Activated gamma-delta T cell treated with anti-CD3 and anti-CD28 coated beads, Interleukin-2, amount 50 U/mL, for 16 hours (primary cell): ENCODE measurements around the gene OFD1.

Experiments used
- DNase-seq: peaks from one replicate; pipeline ENCODE4 v3.0.0-alpha.2; 2020; ENCODE audit warnings: low read depth

The OFD1 gene

GRCh38 chrX:13752141-13752540, 17.6 kb downstream of the OFD1 start:
- DNase-seq, result no peak

- no peak for DNase-seq
Measured at GRCh38 chrX:13752646-13753045, 18.1 kb downstream of the OFD1 start.

GRCh38 chrX:13754765-13755164, 20.2 kb downstream of the OFD1 start:
- DNase-seq, result no peak

DNA sequence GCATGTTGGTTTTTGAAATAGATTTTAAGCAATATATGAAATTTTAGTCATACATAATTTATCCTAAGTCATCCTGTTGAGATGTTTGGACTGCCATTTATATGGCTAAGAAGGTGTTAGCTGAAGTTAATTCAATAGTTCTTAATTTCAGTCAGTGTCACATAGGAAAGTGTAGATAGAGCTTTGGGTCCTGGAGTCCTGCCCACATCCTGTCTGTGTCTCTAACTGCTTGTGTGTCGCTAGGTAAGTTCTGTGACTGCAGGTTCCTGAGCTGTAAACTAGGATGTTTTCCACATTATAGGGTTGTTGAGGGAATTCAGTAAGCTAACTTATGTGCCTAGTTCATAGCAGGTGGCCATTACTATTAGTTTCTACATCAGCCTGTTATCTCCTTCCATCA, 20.7 kb downstream of the OFD1 start:
- DNase-seq, result no peak

DNA sequence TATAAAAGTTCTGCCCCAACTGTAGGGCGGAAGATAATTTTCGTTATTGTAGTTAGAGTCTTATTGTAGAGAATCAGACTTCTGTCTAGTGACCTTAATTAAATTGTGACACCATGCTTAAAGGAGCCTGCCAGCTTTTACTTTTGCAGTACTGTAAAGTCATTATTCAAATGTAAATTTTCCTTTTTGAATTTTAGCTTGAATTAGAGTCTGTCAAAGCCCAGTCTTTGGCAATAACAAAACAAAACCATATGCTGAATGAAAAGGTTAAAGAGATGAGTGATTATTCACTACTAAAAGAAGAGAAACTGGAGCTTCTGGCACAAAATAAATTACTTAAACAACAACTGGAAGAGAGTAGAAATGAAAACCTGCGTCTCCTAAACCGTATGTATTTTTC, 21.8 kb downstream of the OFD1 start:
- DNase-seq, result no peak

DNA sequence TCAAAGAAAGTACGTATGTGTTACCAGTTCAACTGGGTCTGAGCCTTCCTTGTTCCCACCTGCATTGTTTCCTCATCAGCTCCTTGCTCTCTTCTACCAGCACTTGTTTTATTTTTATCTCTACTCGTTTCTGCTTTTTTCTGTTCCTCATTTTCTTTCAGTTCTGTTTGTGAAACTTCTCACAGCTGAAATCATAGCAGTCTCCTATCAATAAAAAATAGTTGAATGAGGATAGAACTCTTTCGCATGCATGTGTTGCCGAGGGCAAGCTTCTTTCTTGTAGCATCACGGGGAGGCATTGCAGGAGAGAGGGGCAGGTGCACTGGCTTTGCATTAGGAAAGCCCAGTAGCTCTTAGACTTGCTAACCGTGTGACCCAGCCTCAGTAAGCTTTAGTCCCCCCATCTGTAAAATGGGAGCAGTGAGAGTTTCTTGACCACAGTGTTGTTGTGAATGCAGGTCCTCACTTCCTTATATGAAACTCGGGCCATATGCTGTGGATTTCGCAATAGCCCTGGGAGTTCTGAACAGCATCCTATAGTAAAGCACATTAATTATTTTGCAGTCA, 24.7 kb downstream of the OFD1 start:
- no peak for DNase-seq

GRCh38 chrX:13760426-13760825, 25.9 kb downstream of the OFD1 start:
- DNase-seq, result no peak

DNA sequence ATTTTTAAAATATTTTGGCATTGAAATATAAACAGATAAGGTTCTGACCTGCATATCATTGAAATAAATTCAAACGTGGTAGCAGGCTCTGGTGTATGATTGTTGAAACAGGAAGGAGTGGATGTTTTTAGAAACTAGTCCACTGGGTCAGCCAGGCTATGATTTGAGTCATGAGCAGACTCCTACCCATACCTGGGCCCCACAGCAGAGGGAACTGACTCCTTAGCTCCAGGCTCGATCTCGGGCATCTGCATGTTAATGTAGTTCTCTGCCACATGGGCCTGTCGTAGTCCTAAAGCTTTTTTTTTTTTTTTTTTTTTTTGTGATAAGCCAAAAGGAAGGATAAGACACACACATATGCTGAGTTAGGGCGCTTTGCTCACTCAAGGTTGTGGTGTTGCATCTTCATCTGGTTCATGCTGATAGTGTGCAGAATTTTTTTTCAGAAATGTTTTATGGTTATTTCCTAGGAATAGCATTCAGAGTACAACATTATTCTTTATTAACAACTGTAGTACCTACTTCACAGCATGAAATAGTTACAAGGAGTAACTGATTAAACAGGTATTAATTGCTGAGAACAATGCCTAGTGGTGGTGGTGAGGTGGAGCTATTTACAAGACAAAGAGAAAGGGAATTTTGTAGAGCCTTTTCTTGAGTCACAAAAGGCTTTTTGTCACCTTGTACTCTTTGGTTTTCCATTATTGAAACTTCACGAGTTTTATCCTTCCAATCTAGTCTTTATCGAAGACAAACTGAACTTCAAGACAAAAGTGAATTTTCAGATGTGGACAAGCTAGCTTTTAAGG, 27.3 kb downstream of the OFD1 start:
- DNase-seq, result no peak

DNA sequence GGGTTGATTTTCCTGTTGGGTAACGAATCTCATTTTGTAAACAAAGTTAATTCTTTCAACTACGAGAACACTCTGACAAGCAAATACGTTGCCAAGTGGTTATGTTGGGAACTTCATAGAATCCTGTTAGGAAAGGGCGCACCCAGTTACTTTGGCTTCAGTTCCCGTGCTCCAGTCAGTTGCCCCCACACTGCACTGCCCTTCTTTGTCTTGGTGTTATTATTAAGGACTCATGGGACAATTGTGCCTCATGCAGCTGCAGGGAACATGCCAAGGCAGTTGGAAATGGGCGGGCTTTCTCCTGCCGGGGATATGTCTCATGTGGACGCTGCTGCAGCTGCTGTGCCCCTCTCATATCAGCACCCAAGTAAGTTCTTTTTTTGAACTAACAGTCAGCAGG, 28.9 kb downstream of the OFD1 start:
- DNase-seq, result no peak

DNA sequence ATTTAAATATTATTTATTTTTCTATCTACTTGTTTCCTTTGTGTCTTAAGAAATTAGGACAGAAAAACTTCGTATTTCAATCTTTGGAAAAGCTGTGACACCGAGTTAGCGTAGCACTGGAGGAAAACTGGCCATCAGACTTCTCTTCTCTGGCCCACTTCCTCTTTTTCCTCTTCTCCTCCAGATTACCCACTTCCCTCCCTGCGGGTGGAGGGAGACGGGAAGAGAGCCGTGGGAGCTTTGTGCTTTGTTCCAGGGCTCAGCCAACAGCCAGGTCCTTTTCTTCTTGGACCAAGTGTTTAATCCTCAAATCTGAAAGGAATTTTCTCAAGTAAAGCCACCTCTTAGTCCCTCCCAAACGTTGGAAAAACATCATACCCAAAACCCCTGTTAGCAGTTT, 29.7 kb downstream of the OFD1 start:
- DNase-seq, result no peak

- no peak for DNase-seq
Measured at GRCh38 chrX:13764765-13765164, 30.2 kb downstream of the OFD1 start.

DNA sequence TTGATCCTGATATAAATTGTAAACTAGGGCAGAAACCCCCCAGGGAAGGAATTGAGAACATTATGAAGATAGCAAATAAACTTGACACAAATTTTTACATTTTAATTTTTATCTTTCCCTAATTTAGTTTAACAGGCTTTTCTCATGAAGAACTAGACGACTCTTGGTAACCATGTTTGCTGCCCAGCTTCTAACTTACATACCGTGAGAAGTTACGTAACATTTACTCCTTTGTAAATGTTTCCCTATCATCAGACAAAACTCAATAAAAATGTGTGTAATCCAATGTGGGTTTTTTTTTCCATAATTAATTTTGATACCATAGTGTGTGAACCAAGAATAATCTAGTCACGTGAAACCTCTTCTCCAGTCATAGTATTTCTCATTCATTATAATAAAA, 34.4 kb downstream of the OFD1 start:
- DNase-seq, result no peak

DNA sequence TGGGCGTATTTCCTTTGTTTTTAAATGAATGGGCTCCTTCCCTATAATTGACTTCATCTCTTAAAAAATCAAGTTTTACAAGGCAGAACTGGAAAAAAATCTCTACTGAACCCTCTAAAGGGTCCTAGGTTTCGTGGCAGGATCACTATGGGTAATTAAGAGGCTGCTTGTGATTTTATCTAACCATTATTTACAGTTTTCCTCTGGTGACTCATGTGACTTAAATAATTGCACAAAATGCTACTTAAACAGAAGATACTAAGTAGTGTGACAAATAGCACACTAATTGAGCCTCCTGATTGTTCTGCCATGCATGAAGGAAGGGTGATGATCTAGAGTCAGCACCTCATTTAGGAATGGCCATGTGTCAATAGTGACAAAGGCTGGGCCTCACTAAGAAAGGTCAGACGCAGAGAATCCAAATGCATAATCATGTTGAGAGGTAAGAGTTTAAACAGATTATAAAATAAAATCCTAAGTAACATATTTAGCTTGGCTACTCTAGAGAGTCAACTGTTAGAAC, 35.5 kb downstream of the OFD1 start:
- DNase-seq, result no peak

- DNase-seq, result no peak
Measured at GRCh38 chrX:13774696-13775095, 40.1 kb downstream of the OFD1 start.

GRCh38 chrX:13775837-13776236, 41.3 kb downstream of the OFD1 start:
- no peak for DNase-seq

GRCh38 chrX:13776387-13776786, 41.8 kb downstream of the OFD1 start:
- no peak for DNase-seq

DNA sequence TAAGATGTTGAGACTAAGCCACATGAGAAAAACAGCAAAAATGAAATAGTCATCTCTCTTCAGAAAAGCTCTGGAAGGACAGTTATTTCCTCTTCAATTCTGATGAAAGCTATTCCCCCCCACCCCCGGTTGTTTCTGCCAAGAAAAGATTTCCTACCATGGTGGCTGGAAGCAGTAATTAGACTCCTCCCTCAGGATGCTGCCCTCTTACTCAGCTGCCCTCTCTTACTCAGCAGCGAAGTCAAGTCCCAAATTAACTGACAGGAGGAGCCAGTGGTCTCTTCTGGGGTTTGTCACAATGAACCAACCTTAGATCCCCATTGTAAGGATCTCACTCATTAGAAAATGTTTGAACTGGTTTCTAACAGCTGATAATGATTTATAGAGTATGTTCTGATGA, 44.4 kb downstream of the OFD1 start:
- no peak for DNase-seq

GRCh38 chrX:13780868-13781427, 46.4 kb downstream of the OFD1 start:
- no peak for DNase-seq

DNA sequence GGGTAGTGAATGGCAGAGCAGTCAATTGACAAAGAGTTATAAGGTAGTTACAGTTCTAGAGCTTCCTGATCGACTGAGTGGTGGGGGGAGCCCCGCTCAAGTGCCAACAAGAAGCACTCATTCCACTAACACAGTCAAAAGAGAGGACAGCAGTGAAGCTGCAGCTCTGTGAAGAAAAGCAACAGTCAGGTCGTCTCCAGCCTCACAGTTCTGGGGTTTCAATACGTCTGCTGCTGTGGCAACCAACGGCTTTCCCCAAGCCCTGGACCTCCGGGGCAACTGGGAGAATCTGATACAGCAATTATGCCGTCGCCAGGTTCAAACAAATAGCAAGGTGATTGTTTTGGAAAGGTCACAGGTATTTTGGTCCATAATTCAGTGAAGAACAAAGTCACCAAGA, 51.5 kb downstream of the OFD1 start:
- no peak for DNase-seq

DNA sequence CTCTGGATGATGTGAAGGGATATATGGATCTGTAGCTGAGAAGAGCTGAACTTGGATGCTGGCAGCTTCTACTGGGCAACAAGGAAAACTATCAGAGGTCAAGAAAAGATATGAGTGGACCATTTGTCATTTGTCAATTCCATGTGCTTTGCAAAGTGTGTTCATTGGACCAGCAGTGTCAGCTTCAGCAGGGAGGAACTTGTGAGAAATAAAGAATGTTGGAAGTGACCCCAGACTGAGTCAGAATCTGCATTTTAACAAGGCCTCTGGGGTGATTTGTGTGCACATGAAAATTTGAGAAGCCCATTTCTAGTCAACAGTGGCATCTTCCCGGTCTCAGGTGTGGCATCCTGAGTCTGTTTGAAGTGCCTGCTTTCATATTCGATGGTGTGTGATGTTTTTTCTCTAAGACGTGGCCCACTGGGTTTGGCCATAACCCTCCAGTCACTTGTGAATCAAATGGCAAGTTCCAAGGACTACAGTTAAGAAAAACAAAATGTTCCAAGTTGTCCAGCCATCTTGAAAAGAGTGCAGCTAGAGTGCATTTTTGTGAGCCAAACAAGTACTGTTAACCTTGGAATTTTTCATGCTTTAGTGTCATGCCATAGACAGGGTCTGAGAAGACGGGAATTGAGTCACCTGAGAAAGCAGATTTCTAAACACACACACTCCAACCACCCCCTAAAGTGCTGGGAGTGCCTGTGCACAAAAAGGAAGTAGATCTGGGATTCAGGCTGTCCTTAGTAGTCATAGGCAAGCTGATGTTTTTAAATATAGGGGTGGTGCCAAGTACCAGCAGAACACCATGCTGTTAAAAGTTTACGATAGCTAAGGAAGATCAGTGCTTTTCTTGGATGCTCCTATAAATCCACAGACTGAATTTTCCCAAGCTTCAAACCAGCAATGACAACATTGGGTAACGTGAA, 55.9 kb downstream of the OFD1 start:
- no peak for DNase-seq

DNA sequence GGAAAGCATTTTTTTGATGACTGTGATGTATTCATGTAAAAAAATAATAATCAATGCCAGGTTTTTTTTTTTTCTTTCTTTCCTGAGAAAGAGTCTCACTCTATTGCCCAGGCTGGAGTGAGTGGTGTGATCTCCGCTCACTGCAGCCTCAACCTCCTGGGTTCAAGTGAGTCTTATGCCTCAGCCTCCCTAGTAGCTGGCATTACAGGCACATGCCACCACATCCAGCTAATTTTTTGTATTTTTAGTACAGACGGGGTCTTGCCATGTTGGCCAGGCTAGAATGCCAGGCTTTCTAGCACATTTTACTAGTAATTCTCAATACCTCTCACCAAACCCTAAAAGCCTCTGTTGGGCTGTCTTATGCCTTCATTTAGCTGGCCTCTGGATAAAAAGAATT, 56.6 kb downstream of the OFD1 start:
- DNase-seq, result no peak

DNA sequence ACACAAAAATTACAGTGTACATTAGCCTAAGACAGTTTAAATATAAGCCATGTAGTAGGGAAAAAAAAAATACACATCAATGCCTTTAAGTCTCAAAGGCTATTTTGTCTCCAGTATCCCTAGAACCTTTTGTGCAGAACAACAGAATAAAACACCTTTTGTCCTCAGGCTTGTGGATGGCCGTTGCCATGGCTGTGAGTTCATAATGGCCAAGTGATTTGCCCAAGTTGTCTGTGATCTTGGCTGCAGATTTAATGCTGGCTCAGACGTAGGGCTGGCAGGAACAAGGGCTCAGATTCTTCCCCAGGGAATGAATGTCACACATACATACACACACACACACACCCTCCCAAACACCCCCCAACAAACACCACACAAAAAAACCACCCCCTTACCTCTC, 57.0 kb downstream of the OFD1 start:
- DNase-seq, result no peak
